Kidney epithelial cell (primary cell): ENCODE measurements around the gene ABCB6. TPM values are rescaled to one million over a fixed set of nuclear protein-coding genes. Genes with fewer than 3 reads are reported as not detected.

Experiments
- DNase-seq: peaks from one replicate; pipeline ENCODE4 v3.0.0-alpha.2; 2010; ENCODE audit warnings: low read depth
- H3K27me3 ChIP-seq: 2 replicates; pipeline ENCODE4 v1.6.0; 2011; ENCODE audit warnings: low read length; ENCODE audit not compliant: control insufficient read depth, insufficient read depth
- H3K36me3 ChIP-seq: 2 replicates; pipeline ENCODE4 v1.5.1; 2011; ENCODE audit warnings: low read length; ENCODE audit not compliant: control insufficient read depth, insufficient read depth
- H3K4me3 ChIP-seq: 2 replicates; pipeline ENCODE4 v1.5.1; 2011; ENCODE audit warnings: low read depth, mild to moderate bottlenecking, control low read depth, low read length
- CTCF ChIP-seq: IDR thresholded peaks from 2 replicates; pipeline ENCODE4 v1.5.1; 2011; ENCODE audit warnings: mild to moderate bottlenecking, moderate library complexity, low read length, control low read depth, inconsistent platforms; ENCODE audit not compliant: insufficient read depth, poor library complexity, severe bottlenecking
- total RNA-seq: library from RNA; depleted of rRNA; stranded (reverse); fragments of >200 nt; gene quantifications from 2 replicates; pipeline ENCODE4 v1.2.3, GENCODE V29; 2015

The ABCB6 gene
- total RNA-seq, 1 donor from 2014 or later, result 5.8 TPM

GRCh38 chr2:219178377-219179175 is 40.2 kb downstream of the ABCB6 start:
- Histone ChIP-seq H3K36me3 (peaks cover 2% of the 10 kb centered on the region), H3K27me3 (no peaks in the 10 kb centered on the region), H3K4me3 (peak overlapping the region; percentile 63)
- no peak for DNase-seq
- TF ChIP-seq CTCF, result no peak

- Histone ChIP-seq H3K4me3 (peak within 1 kb of the TSS; percentile 63), H3K36me3 (no peaks in the 10 kb centered on the region), H3K27me3 (no peaks in the 10 kb centered on the region)
- TF ChIP-seq CTCF, result no peak
- no peak for DNase-seq
Measured at GRCh38 chr2:219177552-219178376, 41.0 kb downstream of the ABCB6 start, which contains the start of gene RETREG2. RETREG2 (plus strand) TSS chr2:219178275; CDS start chr2:219178353, 78 bp downstream.

GRCh38 chr2:219176818-219177551 is 41.8 kb downstream of the ABCB6 start, which contains the start of gene CNPPD1:
CNPPD1 (minus strand) TSS chr2:219176925; CDS start chr2:219176828, 97 bp downstream.
- H3K36me3 ChIP-seq, result no peaks in the 10 kb centered on the region
- TF ChIP-seq CTCF, result no peak
- no peak for DNase-seq
- no peaks in the 10 kb centered on the region for H3K27me3 ChIP-seq
- peak within 1 kb of the TSS; percentile 63 for H3K4me3 ChIP-seq

GRCh38 chr2:219175928-219176817 is 42.6 kb downstream of the ABCB6 start:
- DNase-seq, result no peak
- no peaks in the 10 kb centered on the region for H3K27me3 ChIP-seq
- H3K36me3 ChIP-seq, result no peaks in the 10 kb centered on the region
- TF ChIP-seq CTCF, result peak; percentile 4
- H3K4me3 ChIP-seq, result peak overlapping the region; percentile 63

- Histone ChIP-seq H3K4me3 (no peak overlapping the region), H3K27me3 (no peaks in the 10 kb centered on the region), H3K36me3 (no peaks in the 10 kb centered on the region)
- TF ChIP-seq CTCF, result no peak
- DNase-seq, result no peak
Measured at GRCh38 chr2:219175486-219175885, 43.3 kb downstream of the ABCB6 start.
